DOHH2 (cell line): Measurements from ENCODE around the gene TCF3.

Source experiments
- EZH2phosphoT487 ChIP-seq: fragments of 200-600 bp; sonication (generic); IDR thresholded peaks from 2 replicates; pipeline ENCODE4 v1.6.1; 2017; ENCODE audit warnings: borderline replicate concordance, mild to moderate bottlenecking, antibody characterized with exemption, low read length, moderate library complexity, mixed read lengths
- TF ChIP-seq, protein P1 (sequence below): fragments of 200-600 bp; sonication (generic); IDR thresholded peaks from one replicate; pipeline ENCODE4 v1.5.1; 2014; ENCODE audit warnings: antibody characterized with exemption, mild to moderate bottlenecking, low read depth, low read length; ENCODE audit not compliant: poor library complexity, severe bottlenecking

DNA sequence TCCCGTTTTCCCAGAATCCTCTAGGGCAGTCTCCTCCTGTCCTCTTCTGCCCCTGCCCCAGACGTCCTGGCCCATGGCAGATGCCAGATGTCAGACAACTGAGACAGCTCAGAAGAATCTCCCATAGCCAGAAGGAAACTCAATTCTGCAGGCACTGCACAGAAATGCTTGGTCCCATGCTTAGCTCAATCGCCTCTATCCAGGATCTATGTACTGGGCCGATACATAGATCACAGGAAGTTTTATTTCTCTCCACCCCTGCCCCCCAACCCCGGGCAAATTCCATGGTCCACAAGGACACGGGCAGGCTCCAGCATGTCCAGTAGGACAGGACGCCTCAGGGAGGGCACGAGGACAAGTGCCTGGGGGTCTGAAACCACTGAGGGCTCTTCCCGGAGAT lies 64.5 kb downstream of the TCF3 start:
- TF ChIP-seq, protein P1, sequence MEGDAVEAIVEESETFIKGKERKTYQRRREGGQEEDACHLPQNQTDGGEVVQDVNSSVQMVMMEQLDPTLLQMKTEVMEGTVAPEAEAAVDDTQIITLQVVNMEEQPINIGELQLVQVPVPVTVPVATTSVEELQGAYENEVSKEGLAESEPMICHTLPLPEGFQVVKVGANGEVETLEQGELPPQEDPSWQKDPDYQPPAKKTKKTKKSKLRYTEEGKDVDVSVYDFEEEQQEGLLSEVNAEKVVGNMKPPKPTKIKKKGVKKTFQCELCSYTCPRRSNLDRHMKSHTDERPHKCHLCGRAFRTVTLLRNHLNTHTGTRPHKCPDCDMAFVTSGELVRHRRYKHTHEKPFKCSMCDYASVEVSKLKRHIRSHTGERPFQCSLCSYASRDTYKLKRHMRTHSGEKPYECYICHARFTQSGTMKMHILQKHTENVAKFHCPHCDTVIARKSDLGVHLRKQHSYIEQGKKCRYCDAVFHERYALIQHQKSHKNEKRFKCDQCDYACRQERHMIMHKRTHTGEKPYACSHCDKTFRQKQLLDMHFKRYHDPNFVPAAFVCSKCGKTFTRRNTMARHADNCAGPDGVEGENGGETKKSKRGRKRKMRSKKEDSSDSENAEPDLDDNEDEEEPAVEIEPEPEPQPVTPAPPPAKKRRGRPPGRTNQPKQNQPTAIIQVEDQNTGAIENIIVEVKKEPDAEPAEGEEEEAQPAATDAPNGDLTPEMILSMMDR, result no peak
- TF ChIP-seq EZH2phosphoT487, result no peak
